ENCODE measurements around the gene OVCH2. TPM values are rescaled to one million over a fixed set of nuclear protein-coding genes. Genes with fewer than 3 reads are reported as not detected.

Gene OVCH2
- total and polyA plus RNA-seq, 2 donors (not counting 1 experiment from before 2014, with no cell fraction given) = not detected

DNA sequence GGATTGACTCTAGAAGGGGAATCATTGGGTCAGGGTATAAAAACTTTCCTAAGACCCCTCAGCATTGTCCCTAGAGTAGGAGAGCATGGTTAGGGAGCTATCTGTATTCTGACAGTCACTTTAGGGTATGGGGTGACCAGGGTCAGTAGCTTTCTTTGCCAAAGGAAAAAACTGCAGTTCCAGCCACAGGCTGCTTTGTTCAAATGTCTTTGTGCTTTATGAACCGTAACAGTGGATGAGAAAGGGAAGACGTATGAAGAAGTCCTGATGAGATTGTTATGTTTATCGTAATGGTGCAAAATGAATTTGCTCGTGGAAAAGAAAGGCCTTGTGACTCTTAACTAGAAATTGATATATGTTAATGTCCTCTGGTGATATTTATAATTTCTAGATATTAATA lies 63.0 kb downstream of the OVCH2 start:
- H4K20me1 ChIP-seq (ENCODE audit: control insufficient read depth, extremely low read depth, insufficient read depth, low read length) = no peaks in the 10 kb centered on the region
- TF ChIP-seq EZH2 (IDR thresholded peaks at IDR 0.05; ENCODE audit: low read length, missing control alignments) = no peak
- TF ChIP-seq, protein P1, sequence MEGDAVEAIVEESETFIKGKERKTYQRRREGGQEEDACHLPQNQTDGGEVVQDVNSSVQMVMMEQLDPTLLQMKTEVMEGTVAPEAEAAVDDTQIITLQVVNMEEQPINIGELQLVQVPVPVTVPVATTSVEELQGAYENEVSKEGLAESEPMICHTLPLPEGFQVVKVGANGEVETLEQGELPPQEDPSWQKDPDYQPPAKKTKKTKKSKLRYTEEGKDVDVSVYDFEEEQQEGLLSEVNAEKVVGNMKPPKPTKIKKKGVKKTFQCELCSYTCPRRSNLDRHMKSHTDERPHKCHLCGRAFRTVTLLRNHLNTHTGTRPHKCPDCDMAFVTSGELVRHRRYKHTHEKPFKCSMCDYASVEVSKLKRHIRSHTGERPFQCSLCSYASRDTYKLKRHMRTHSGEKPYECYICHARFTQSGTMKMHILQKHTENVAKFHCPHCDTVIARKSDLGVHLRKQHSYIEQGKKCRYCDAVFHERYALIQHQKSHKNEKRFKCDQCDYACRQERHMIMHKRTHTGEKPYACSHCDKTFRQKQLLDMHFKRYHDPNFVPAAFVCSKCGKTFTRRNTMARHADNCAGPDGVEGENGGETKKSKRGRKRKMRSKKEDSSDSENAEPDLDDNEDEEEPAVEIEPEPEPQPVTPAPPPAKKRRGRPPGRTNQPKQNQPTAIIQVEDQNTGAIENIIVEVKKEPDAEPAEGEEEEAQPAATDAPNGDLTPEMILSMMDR (conservative IDR thresholded peaks at IDR 0.05 in 1 of 2, IDR thresholded peaks at IDR 0.05 in 1 of 2; ENCODE audit: low read depth in 1 of 2, low read length in 2 of 2) = no peak
- no peak overlapping the region for H2AFZ ChIP-seq (ENCODE audit: low read length)
- H3K9ac ChIP-seq (ENCODE audit: insufficient read depth, low read length) = no peak overlapping the region
- H3K9me3 ChIP-seq (ENCODE audit: control insufficient read depth, insufficient read depth, low read depth, low read length) = no peaks in the 10 kb centered on the region
- H3K4me2 ChIP-seq (ENCODE audit: extremely low read depth, insufficient read depth, low read length) = no peak overlapping the region
- H3K79me2 ChIP-seq (ENCODE audit: control insufficient read depth, insufficient read depth, low read length) = no peaks in the 10 kb centered on the region
- no peak overlapping the region for H3K4me3 ChIP-seq (replicated peaks in 1 of 4; ENCODE audit: control extremely low read depth in 1 of 4, insufficient read depth in 1 of 4, low read depth in 3 of 4, low read length in 4 of 4)
- H3K36me3 ChIP-seq (ENCODE audit: control insufficient read depth, insufficient read depth, low read length) = no peaks in the 10 kb centered on the region
- no peak overlapping the region for H3K27ac ChIP-seq (ENCODE audit: insufficient read depth, low read length)
- H3K4me1 ChIP-seq (ENCODE audit: control insufficient read depth, extremely low read depth, insufficient read depth, low read length) = no peaks in the 10 kb centered on the region
- no peaks in the 10 kb centered on the region for H3K27me3 ChIP-seq (ENCODE audit: control insufficient read depth, insufficient read depth, low read length)
- DNase-seq (ENCODE audit: low read depth in 2 of 2) = no peak

DNA sequence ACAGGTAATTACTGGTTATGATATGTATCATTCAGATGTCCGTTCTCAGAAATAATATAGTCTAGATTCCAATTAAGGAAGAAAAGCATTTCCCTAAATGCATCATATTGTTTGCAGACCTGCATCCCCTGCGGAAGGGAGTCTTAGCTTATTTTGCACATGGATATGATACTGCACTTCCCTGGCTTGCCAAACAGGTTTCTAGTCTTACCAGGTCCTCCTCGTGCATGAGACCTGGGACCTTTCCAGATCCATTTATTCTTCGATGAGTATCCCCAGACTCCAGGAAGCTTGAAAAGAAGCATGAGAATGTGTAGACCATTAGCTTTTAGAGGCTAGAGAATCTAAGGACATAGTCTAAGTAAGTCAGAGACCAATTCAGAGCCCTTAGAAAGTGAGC lies 63.5 kb downstream of the OVCH2 start:
- TF ChIP-seq, protein P1 (conservative IDR thresholded peaks at IDR 0.05 in 1 of 2, IDR thresholded peaks at IDR 0.05 in 1 of 2; ENCODE audit: low read depth in 1 of 2, low read length in 2 of 2) = no peak
- TF ChIP-seq EZH2 (IDR thresholded peaks at IDR 0.05; ENCODE audit: low read length, missing control alignments) = no peak
- Histone ChIP-seq H3K9ac (ENCODE audit: insufficient read depth, low read length) (no peak overlapping the region), H3K27ac (ENCODE audit: insufficient read depth, low read length) (no peak overlapping the region), H3K79me2 (ENCODE audit: control insufficient read depth, insufficient read depth, low read length) (no peaks in the 10 kb centered on the region), H3K36me3 (ENCODE audit: control insufficient read depth, insufficient read depth, low read length) (no peaks in the 10 kb centered on the region), H4K20me1 (ENCODE audit: control insufficient read depth, extremely low read depth, insufficient read depth, low read length) (no peaks in the 10 kb centered on the region), H3K4me3 (replicated peaks in 1 of 4; ENCODE audit: control extremely low read depth in 1 of 4, insufficient read depth in 1 of 4, low read depth in 3 of 4, low read length in 4 of 4) (no peak overlapping the region), H3K4me1 (ENCODE audit: control insufficient read depth, extremely low read depth, insufficient read depth, low read length) (peaks cover under 1% of the 10 kb centered on the region), H3K27me3 (ENCODE audit: control insufficient read depth, insufficient read depth, low read length) (no peaks in the 10 kb centered on the region), H3K9me3 (ENCODE audit: control insufficient read depth, insufficient read depth, low read depth, low read length) (no peaks in the 10 kb centered on the region), H2AFZ (ENCODE audit: low read length) (no peak overlapping the region), H3K4me2 (ENCODE audit: extremely low read depth, insufficient read depth, low read length) (no peak overlapping the region)
- DNase-seq (ENCODE audit: low read depth in 2 of 2) = no peak

DNA sequence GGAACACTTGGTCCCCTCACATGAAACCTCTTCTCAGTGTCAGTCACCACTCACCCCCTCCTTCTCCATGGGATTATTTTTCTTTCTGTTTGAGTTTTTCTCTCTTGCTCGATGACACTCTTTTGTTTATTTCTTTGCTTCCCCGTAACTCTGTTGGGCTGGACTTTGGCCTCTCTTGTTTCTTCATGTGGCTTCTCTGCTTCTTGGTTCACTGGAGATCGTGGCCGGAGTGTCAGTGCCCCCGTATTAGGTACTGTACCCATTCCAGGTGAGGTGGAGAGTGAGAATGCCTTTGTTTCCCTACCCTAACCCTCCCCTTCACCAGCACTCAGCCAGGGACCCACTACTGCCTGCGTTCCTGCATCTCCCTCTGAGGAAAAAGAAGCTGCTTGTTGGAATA lies 65.5 kb downstream of the OVCH2 start:
- TF ChIP-seq, protein P1 (conservative IDR thresholded peaks at IDR 0.05 in 1 of 2, IDR thresholded peaks at IDR 0.05 in 1 of 2; ENCODE audit: low read depth in 1 of 2, low read length in 2 of 2) = no peak
- TF ChIP-seq EZH2 (IDR thresholded peaks at IDR 0.05; ENCODE audit: low read length, missing control alignments) = no peak
- Histone ChIP-seq H3K9ac (ENCODE audit: insufficient read depth, low read length) (no peak overlapping the region), H3K79me2 (ENCODE audit: control insufficient read depth, insufficient read depth, low read length) (no peaks in the 10 kb centered on the region), H3K9me3 (ENCODE audit: control insufficient read depth, insufficient read depth, low read depth, low read length) (no peaks in the 10 kb centered on the region), H3K4me1 (ENCODE audit: control insufficient read depth, extremely low read depth, insufficient read depth, low read length) (peaks cover 4% of the 10 kb centered on the region), H3K36me3 (ENCODE audit: control insufficient read depth, insufficient read depth, low read length) (no peaks in the 10 kb centered on the region), H3K27ac (ENCODE audit: insufficient read depth, low read length) (no peak overlapping the region), H3K4me2 (ENCODE audit: extremely low read depth, insufficient read depth, low read length) (no peak overlapping the region), H3K27me3 (ENCODE audit: control insufficient read depth, insufficient read depth, low read length) (no peaks in the 10 kb centered on the region), H3K4me3 (replicated peaks in 1 of 4; ENCODE audit: control extremely low read depth in 1 of 4, insufficient read depth in 1 of 4, low read depth in 3 of 4, low read length in 4 of 4) (no peak overlapping the region), H2AFZ (ENCODE audit: low read length) (no peak overlapping the region), H4K20me1 (ENCODE audit: control insufficient read depth, extremely low read depth, insufficient read depth, low read length) (no peaks in the 10 kb centered on the region)
- no peak for DNase-seq (ENCODE audit: low read depth in 2 of 2)

All from fibroblast of lung (primary cell).